Measurements from ENCODE around the gene HOXB4.

HOXB4 gene

DNA sequence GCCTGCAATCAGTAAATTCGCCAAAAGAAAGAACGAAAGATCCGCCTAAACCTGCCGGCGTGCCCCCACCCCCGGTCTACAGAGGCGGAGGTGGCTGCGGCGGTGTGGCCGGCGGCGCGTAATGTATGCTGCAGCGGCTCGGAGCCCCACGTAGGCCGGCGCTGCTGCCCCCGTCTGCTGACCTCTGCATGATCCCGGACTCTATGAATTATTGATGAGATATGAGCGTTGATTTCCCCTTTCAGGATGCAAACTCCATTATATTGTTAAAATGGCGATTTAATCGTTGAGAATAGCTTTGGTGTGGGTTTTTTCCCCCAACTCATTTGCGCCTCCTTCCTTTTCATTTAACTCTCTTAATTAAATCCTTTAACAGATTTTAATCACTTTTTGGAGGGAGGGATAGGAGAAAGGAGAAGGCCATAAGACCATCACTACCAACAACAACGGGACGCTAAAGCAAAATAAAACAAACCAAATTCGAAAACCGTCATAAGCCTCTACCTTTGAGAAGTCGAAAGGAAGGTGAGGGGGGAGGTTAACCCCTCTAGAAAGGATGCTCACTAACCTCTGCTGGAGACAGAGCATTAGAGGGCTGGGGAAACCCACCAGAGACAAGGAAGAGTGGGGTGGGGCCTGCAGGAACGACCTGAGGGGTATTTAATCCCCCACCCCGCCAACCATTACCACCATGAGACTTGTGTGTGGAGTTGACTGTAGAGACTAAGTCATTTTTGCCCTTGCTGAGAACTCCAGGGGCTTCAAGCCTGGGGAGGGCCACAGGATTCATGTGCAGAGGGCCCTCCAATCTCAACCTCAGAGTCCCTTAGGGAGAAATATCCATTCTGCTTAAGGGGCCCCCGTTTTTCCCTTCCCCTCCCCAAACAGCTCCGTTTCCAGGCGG, 8.5 kb upstream of the HOXB4 start:
- no peak overlapping the region for H3K27ac ChIP-seq
- no peaks in the 10 kb centered on the region for H3K4me1 ChIP-seq (ENCODE audit: low read depth, poor library complexity, severe bottlenecking)
- no peak overlapping the region; the same call in 1 of the 2 replicates for H2AFZ ChIP-seq (ENCODE audit: low read depth)
- H3K79me2 ChIP-seq (ENCODE audit: insufficient read depth, low read depth), result no peaks in the 10 kb centered on the region
- H3K36me3 ChIP-seq (ENCODE audit: insufficient read depth), result no peaks in the 10 kb centered on the region
- no peak overlapping the region for H3K4me2 ChIP-seq
- no peak overlapping the region for H3K4me3 ChIP-seq (IDR thresholded peaks at IDR 0.05; ENCODE audit: insufficient read depth, low read depth, low read length)
- no peaks in the 10 kb centered on the region for H4K20me1 ChIP-seq (ENCODE audit: insufficient read depth)
- TF ChIP-seq, protein P1, sequence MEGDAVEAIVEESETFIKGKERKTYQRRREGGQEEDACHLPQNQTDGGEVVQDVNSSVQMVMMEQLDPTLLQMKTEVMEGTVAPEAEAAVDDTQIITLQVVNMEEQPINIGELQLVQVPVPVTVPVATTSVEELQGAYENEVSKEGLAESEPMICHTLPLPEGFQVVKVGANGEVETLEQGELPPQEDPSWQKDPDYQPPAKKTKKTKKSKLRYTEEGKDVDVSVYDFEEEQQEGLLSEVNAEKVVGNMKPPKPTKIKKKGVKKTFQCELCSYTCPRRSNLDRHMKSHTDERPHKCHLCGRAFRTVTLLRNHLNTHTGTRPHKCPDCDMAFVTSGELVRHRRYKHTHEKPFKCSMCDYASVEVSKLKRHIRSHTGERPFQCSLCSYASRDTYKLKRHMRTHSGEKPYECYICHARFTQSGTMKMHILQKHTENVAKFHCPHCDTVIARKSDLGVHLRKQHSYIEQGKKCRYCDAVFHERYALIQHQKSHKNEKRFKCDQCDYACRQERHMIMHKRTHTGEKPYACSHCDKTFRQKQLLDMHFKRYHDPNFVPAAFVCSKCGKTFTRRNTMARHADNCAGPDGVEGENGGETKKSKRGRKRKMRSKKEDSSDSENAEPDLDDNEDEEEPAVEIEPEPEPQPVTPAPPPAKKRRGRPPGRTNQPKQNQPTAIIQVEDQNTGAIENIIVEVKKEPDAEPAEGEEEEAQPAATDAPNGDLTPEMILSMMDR (conservative IDR thresholded peaks at IDR 0.05; ENCODE audit: low read depth, low read length), result no peak
- peaks cover 3% of the 10 kb centered on the region; the same call in 1 of the 2 replicates for H3K27me3 ChIP-seq (ENCODE audit: insufficient read depth, low read depth)
- no peak overlapping the region for H3K9ac ChIP-seq

DNA sequence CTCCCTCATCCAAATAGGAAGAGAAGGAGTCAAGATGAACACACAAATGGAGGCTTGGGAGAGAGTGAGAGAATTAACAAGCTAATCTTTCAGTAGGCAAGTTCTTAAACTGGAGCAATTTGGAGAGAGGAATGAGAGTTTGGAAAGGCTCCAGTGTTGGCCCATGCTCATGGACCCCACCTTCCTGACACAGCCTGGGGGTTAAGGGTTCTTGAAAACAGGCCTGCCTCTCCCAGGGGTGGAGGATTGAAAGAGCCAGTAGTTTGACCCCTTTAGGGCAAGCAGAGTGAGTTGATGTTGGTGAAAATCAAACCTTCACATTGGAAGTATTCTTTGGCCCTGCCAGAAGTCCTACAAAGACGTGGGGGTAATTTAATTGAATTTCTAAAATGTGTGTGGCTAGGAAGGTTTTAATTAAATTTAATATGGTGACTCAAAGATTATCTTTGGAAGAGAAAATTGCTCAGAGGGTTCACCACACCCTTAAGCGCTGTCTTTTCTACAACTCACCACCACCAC, 6.1 kb upstream of the HOXB4 start:
- H3K4me2 ChIP-seq, result no peak overlapping the region
- H3K27ac ChIP-seq, result no peak overlapping the region
- no peak overlapping the region for H3K9ac ChIP-seq
- no peaks in the 10 kb centered on the region for H3K4me1 ChIP-seq (ENCODE audit: low read depth, poor library complexity, severe bottlenecking)
- TF ChIP-seq, protein P1 (conservative IDR thresholded peaks at IDR 0.05; ENCODE audit: low read depth, low read length), result no peak
- H3K36me3 ChIP-seq (ENCODE audit: insufficient read depth), result no peaks in the 10 kb centered on the region
- no peaks in the 10 kb centered on the region for H3K79me2 ChIP-seq (ENCODE audit: insufficient read depth, low read depth)
- H4K20me1 ChIP-seq (ENCODE audit: insufficient read depth), result no peaks in the 10 kb centered on the region
- peaks cover 3% of the 10 kb centered on the region; the same call in 1 of the 2 replicates for H3K27me3 ChIP-seq (ENCODE audit: insufficient read depth, low read depth)
- H2AFZ ChIP-seq (ENCODE audit: low read depth), result no peak overlapping the region
- no peak overlapping the region for H3K4me3 ChIP-seq (IDR thresholded peaks at IDR 0.05; ENCODE audit: insufficient read depth, low read depth, low read length)

DNA sequence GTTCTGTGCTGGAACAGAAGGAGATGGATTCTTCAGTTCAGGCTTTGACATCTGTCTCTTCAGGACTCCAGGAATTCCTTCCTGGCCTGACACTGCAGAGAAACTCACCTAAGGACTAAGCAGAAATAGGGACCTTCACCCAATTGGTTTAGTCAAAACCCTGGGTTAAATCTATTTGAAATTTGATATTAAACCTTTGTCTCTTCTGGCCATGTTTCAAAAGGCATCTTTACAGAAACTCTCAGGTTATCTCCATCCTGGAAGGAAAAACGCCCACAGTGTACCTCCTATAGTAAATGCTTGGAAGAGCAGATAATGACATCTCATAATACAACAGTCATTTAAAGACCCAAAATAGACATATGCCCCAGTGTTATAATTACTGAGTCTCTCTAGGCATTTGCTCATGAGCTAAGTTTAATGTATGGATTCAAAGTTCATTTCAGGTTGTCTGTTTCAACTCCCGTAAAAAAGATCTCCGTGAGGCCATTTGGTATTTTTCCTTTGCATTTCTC, 5.6 kb upstream of the HOXB4 start:
- H2AFZ ChIP-seq (ENCODE audit: low read depth), result no peak overlapping the region
- no peaks in the 10 kb centered on the region for H3K36me3 ChIP-seq (ENCODE audit: insufficient read depth)
- no peak overlapping the region for H3K9ac ChIP-seq
- H4K20me1 ChIP-seq (ENCODE audit: insufficient read depth), result no peaks in the 10 kb centered on the region
- no peak overlapping the region for H3K4me2 ChIP-seq
- H3K4me1 ChIP-seq (ENCODE audit: low read depth, poor library complexity, severe bottlenecking), result no peaks in the 10 kb centered on the region
- H3K79me2 ChIP-seq (ENCODE audit: insufficient read depth, low read depth), result no peaks in the 10 kb centered on the region
- TF ChIP-seq, protein P1 (conservative IDR thresholded peaks at IDR 0.05; ENCODE audit: low read depth, low read length), result no peak
- no peak overlapping the region for H3K27ac ChIP-seq
- H3K4me3 ChIP-seq (IDR thresholded peaks at IDR 0.05; ENCODE audit: insufficient read depth, low read depth, low read length), result no peak overlapping the region
- peaks cover 3% of the 10 kb centered on the region; the same call in 1 of the 2 replicates for H3K27me3 ChIP-seq (ENCODE audit: insufficient read depth, low read depth)

DNA sequence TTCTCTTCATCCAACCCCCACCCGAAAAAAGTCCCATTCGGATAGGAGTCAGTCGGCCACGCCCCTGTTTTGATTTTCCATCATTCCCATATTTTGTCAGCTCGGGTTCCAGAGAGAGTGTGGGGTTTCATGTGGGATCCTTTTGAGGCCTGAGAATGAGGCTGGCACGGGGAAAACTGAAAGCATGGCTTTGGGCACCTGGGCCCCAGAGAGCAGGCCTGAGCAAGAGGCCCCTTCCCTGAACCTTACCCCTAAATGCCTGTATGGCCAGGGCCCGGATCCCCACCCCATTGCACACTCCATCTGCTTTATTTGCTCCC, 4.6 kb upstream of the HOXB4 start:
- no peak overlapping the region for H2AFZ ChIP-seq (ENCODE audit: low read depth)
- no peak overlapping the region for H3K27ac ChIP-seq
- H3K9ac ChIP-seq, result no peak overlapping the region
- H3K36me3 ChIP-seq (ENCODE audit: insufficient read depth), result no peaks in the 10 kb centered on the region
- no peaks in the 10 kb centered on the region for H3K79me2 ChIP-seq (ENCODE audit: insufficient read depth, low read depth)
- H4K20me1 ChIP-seq (ENCODE audit: insufficient read depth), result no peaks in the 10 kb centered on the region
- H3K4me1 ChIP-seq (ENCODE audit: low read depth, poor library complexity, severe bottlenecking), result no peaks in the 10 kb centered on the region
- H3K4me2 ChIP-seq, result no peak overlapping the region
- no peak overlapping the region for H3K4me3 ChIP-seq (IDR thresholded peaks at IDR 0.05; ENCODE audit: insufficient read depth, low read depth, low read length)
- TF ChIP-seq, protein P1 (conservative IDR thresholded peaks at IDR 0.05; ENCODE audit: low read depth, low read length), result no peak
- H3K27me3 ChIP-seq (ENCODE audit: insufficient read depth, low read depth), result peaks cover 3% of the 10 kb centered on the region; the same call in 1 of the 2 replicates

Data from KMS-11 (cell line).